Left lung (tissue), 10 donors: Measurements from ENCODE around the gene ECI2. TPM values are rescaled to one million over a fixed set of nuclear protein-coding genes. Genes with fewer than 3 reads are reported as not detected.
"Not testable (repeated sequence)": the region's sequence is repeated elsewhere in the genome, so short reads cannot be mapped to it uniquely, and the experiment has no call there.

Source experiments
- ATAC-seq: fragments of 200-7000 bp; cut with Tn5 transposase; one replicate; pipeline ENCODE4 v1.9.1; 2020; ENCODE audit warnings: moderate library complexity
- DNase-seq, 4 donors: peaks; one replicate each; pipeline ENCODE4 v3.0.0-alpha.2; 2013 to 2020
- H3K27ac ChIP-seq, 2 donors: fragments of 200-600 bp; sonication (generic) in 1 of 2; one replicate each; pipeline versions ENCODE4 v1.5.0 to v1.8.0; 2020 to 2021
- H3K27me3 ChIP-seq, 2 donors: fragments of 200-600 bp; sonication (generic) in 1 of 2; one replicate each; pipeline versions ENCODE4 v1.5.0 to v1.8.0; 2020 to 2021
- H3K36me3 ChIP-seq, 2 donors: fragments of 200-600 bp; sonication (generic) in 1 of 2; one replicate each; pipeline versions ENCODE4 v1.5.0 to v1.8.0; 2020 to 2021
- H3K4me1 ChIP-seq, 2 donors: fragments of 200-600 bp; one replicate each; pipeline ENCODE4 v1.8.0; 2021
- H3K4me3 ChIP-seq, 2 donors: fragments of 200-600 bp; sonication (generic) in 1 of 2; one replicate each; pipeline versions ENCODE4 v1.5.0 to v1.8.0; 2020 to 2021; ENCODE audit warnings: mild to moderate bottlenecking in 1 of 2
- H3K9me3 ChIP-seq, 2 donors: fragments of 200-600 bp; sonication (generic) in 1 of 2; one replicate each; pipeline versions ENCODE4 v1.5.0 to v1.8.0; 2020 to 2021
- intact Hi-C, 2 donors: fragments of 100-400 bp; cut with DNase I; formaldehyde crosslinking; loops; one replicate each; pipeline versions ENCODE4 v1.11.2 to v1.14.2; 2022
- polyA plus RNA-seq, 6 donors: library from polyadenylated mRNA; unstranded; fragments of 120-200 nt; gene quantifications; one replicate each; pipeline ENCODE4 v1.2.1, GENCODE V29; 2013; ENCODE audit not compliant: insufficient read length in 6 of 6
- total RNA-seq, 2 donors: library from RNA; stranded (reverse); fragmentation: NEBNext Ultra II Directional; extraction: Animal tissue kit (Norgen Biotek cat#: 25700); gene quantifications; one replicate each; pipeline ENCODE4 v1.2.1, GENCODE V29; 2021
- TF ChIP-seq, protein P1 (sequence below), 2 donors: fragments of 200-600 bp; sonication (generic) in 1 of 2; IDR thresholded peaks; one replicate each; pipeline versions ENCODE4 v1.5.0 to v1.8.0; 2021; ENCODE audit warnings: antibody characterized with exemption in 2 of 2
- donor health status: DM: no; HTN: yes; CAD: no.
- donor health status: DM: no; HTN: no; CAD: no.

Gene ECI2
- total and polyA plus RNA-seq, 8 donors = 34.4 to 86.5 (median 73.9) TPM

DNA sequence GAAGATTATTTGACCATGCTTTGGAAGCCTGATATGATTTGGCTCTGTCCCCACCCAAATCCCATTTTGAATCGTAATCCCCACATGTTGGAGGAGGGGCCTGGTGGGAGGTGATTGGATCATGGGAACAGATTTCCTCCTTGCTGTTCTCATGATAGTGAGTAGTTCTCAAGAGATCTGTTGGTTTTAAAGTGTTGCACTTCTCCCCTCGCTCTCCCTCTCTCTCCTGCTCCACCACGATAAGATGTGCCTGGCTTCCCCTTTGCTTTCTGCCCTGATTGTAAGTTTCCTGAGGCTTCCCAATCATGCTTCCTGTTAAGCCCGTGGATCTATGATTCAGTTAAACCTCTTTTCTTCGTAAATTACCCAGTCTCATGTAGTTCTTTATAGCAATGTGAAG is 34.7 kb downstream of the ECI2 start:
- TF ChIP-seq, protein P1, sequence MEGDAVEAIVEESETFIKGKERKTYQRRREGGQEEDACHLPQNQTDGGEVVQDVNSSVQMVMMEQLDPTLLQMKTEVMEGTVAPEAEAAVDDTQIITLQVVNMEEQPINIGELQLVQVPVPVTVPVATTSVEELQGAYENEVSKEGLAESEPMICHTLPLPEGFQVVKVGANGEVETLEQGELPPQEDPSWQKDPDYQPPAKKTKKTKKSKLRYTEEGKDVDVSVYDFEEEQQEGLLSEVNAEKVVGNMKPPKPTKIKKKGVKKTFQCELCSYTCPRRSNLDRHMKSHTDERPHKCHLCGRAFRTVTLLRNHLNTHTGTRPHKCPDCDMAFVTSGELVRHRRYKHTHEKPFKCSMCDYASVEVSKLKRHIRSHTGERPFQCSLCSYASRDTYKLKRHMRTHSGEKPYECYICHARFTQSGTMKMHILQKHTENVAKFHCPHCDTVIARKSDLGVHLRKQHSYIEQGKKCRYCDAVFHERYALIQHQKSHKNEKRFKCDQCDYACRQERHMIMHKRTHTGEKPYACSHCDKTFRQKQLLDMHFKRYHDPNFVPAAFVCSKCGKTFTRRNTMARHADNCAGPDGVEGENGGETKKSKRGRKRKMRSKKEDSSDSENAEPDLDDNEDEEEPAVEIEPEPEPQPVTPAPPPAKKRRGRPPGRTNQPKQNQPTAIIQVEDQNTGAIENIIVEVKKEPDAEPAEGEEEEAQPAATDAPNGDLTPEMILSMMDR (IDR thresholded peaks at IDR 0.05) = no peak
- no peaks in the 10 kb centered on the region for H3K36me3 ChIP-seq
- no peak for ATAC-seq

DNA sequence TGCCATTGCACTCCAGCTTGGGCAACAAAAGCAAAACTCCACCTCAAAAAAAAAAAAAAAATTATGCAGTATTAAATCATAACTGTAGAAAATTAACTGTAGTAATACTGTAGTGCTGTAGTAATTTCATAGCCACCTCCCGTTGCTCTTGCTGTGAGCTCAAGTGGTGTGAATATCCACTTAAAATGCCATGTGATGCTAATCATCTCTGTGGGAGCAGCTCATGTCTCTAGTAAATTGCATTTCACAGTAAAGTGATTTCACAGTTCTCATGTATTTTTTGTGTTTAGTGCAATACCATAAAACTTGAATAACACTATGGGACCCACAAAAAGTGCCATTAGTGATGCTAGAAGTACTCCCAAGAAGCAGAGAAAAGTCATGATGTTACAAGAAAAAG is 42.1 kb downstream of the ECI2 start:
- H3K4me1 ChIP-seq = no peaks in the 10 kb centered on the region
- H3K27ac ChIP-seq = no peak overlapping the region
- H3K36me3 ChIP-seq = no peaks in the 10 kb centered on the region
- H3K9me3 ChIP-seq = no peaks in the 10 kb centered on the region
- H3K4me3 ChIP-seq = no peak overlapping the region
- TF ChIP-seq, protein P1 (IDR thresholded peaks at IDR 0.05) = no peak
- no peaks in the 10 kb centered on the region for H3K27me3 ChIP-seq
- ATAC-seq = peak; percentile 73
- DNase-seq = no peak
- intact Hi-C loops = no loop called here

More for the DNA sequence above, 34.7 kb downstream of the ECI2 start:
- no peak for DNase-seq
- Histone ChIP-seq H3K27me3 (no peaks in the 10 kb centered on the region), H3K4me1 (no peaks in the 10 kb centered on the region), H3K27ac (no peak overlapping the region), H3K4me3 (no peak overlapping the region), H3K9me3 (no peaks in the 10 kb centered on the region)
- intact Hi-C loops = no loop called here

DNA sequence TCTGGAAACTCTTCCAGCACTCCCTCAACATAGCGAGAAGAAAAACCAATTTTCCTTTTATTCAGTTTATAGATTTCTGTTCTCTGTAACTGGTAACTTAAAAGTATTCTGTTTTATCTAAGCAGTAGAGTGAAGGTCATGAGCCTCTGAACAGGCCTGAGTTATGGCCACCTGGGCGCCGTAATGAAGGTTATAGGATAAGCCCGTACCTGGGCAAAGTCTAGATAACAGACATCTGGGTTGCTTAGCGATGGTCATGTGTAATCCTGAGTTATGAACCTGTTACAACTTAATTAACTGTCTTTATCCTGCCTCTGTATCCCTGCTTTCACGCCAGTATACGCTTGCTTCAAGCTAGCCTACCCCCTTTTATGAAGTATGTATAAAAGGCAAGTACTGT is 43.4 kb downstream of the ECI2 start:
- intact Hi-C loops = no loop called here
- ATAC-seq = no peak

GRCh38 chr6:4090043-4090442 is 45.3 kb downstream of the ECI2 start:
- H3K9me3 ChIP-seq, ATAC-seq, H3K36me3 ChIP-seq, H3K27me3 ChIP-seq, H3K27ac ChIP-seq, intact Hi-C loops, H3K4me1 ChIP-seq, H3K4me3 ChIP-seq, DNase-seq: not testable (repeated sequence)

More for the DNA sequence above, 43.4 kb downstream of the ECI2 start:
- H3K4me3 ChIP-seq = no peak overlapping the region
- no peak overlapping the region for H3K27ac ChIP-seq
- H3K36me3 ChIP-seq = no peaks in the 10 kb centered on the region
- TF ChIP-seq, protein P1 (IDR thresholded peaks at IDR 0.05) = no peak
- no peaks in the 10 kb centered on the region for H3K9me3 ChIP-seq
- no peak for DNase-seq
- H3K27me3 ChIP-seq = no peaks in the 10 kb centered on the region
- H3K4me1 ChIP-seq = no peaks in the 10 kb centered on the region

DNA sequence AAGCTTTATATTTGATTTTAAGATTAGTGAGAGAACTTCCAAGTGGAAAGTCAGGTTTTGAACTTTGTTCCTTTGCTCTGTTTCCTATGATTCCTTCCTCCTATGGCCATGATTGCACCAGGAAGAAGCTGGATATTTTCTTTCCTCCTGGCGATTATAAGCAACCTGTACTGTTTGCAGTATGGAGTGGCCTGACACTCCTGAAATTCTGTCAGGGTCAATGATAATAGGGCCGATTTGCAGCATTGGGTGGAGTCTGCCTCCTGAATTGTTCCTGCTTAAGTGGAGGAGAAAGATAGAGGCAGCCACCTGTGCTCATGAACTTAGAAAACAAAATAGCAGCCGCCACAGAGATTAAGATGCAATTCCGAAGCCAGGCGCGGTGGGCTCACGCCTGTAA is 46.7 kb downstream of the ECI2 start:
- TF ChIP-seq, protein P1 (IDR thresholded peaks at IDR 0.05) = no peak
- no peak for DNase-seq
- intact Hi-C loops = no loop called here
- no peaks in the 10 kb centered on the region for H3K4me1 ChIP-seq
- ATAC-seq = no peak
- H3K4me3 ChIP-seq = no peak overlapping the region
- H3K9me3 ChIP-seq = no peaks in the 10 kb centered on the region
- no peak overlapping the region for H3K27ac ChIP-seq
- no peaks in the 10 kb centered on the region for H3K36me3 ChIP-seq
- H3K27me3 ChIP-seq = no peaks in the 10 kb centered on the region

- no peak overlapping the region for H3K4me3 ChIP-seq
- intact Hi-C loops = no loop called here
These were observed 50.1 kb downstream of the ECI2 start for GRCh38 chr6:4085332-4085700.

More at GRCh38 chr6:4085332-4085700, 50.1 kb downstream of the ECI2 start:
- DNase-seq (no peak), ATAC-seq (no peak)
- TF ChIP-seq, protein P1 (IDR thresholded peaks at IDR 0.05) = no peak
- Histone ChIP-seq H3K27ac (no peak overlapping the region), H3K27me3 (no peaks in the 10 kb centered on the region), H3K36me3 (no peaks in the 10 kb centered on the region), H3K9me3 (no peaks in the 10 kb centered on the region), H3K4me1 (no peaks in the 10 kb centered on the region)
